Peyer's patch (tissue), 4 donors: ENCODE measurements around the gene EPHA2.

ENCODE experiments used
- CTCF ChIP-seq, 6 experiments: fragments of 450-650 bp in 4 of 6; fragments of 200-600 bp in 2 of 6; sonication (generic) in 1 of 6; IDR thresholded peaks; one replicate each; pipeline ENCODE4 v1.5.1; 2017 to 2019; ENCODE audit warnings: antibody characterized with exemption in 6 of 6, mild to moderate bottlenecking in 3 of 6, moderate library complexity in 1 of 6
- POLR2A ChIP-seq, 2 donors: fragments of 450-650 bp; IDR thresholded peaks; one replicate each; pipeline ENCODE4 v1.5.1; 2017; ENCODE audit warnings: antibody characterized with exemption in 2 of 2, mild to moderate bottlenecking in 2 of 2, moderate library complexity in 2 of 2

GRCh38 chr1:16114527-16115467 lies 41.1 kb downstream of the EPHA2 start:
- no peak for TF ChIP-seq CTCF (IDR thresholded peaks at IDR 0.05)
- no peak for TF ChIP-seq POLR2A (IDR thresholded peaks at IDR 0.05)
